Measurements from ENCODE around the gene EHD1. TPM values are rescaled to one million over a fixed set of nuclear protein-coding genes. Genes with fewer than 3 reads are reported as not detected.

The EHD1 gene
- total and polyA plus RNA-seq, 9 of the 15 experiments (the other 6 are each of a cell fraction or from before 2014, with no cell fraction given): 0.46 to 65.0 (median 16.4) TPM

DNA sequence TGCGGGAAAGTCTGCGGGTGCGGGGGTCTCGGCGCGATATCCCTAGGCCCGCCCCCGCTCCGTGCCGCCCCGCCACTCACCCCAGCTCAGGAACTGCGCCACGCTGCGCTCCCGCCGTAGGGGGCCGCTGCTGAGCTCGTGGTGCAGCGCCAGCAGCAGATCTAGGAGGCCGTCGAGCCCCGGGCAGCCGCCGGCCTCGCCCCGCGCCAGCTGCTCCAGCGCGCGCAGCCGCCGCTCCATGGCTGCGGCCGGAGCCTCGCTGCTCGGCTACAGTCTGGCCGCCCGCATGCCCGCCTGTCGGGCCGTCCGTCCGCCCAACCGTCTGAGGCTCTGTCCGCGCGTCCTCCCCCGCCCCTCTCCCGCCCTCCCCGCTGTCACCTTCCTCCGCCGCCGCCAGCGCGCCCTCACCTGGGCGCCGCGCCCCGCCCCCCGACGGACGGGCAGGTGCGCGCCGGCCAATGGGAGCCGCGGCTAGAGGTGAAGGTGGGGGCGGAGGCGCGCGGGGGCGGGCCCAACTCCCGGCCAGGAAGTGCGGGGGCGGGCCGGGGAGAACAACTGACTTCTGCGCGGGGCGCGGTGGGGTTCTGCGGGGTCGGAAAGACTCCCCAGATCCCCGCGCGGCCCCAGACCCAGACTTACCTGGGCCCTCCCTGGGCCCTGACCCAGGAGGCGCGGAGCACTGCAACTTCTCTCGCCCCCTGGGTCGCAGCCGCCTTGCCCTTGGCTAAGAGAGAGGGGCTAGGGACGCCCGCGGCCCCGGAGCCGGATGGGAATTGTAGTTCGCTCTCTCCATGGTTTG lies 33.9 kb downstream of the EHD1 start, which contains the start of gene CDC42BPG (continued):
- TF ChIP-seq, protein P1, sequence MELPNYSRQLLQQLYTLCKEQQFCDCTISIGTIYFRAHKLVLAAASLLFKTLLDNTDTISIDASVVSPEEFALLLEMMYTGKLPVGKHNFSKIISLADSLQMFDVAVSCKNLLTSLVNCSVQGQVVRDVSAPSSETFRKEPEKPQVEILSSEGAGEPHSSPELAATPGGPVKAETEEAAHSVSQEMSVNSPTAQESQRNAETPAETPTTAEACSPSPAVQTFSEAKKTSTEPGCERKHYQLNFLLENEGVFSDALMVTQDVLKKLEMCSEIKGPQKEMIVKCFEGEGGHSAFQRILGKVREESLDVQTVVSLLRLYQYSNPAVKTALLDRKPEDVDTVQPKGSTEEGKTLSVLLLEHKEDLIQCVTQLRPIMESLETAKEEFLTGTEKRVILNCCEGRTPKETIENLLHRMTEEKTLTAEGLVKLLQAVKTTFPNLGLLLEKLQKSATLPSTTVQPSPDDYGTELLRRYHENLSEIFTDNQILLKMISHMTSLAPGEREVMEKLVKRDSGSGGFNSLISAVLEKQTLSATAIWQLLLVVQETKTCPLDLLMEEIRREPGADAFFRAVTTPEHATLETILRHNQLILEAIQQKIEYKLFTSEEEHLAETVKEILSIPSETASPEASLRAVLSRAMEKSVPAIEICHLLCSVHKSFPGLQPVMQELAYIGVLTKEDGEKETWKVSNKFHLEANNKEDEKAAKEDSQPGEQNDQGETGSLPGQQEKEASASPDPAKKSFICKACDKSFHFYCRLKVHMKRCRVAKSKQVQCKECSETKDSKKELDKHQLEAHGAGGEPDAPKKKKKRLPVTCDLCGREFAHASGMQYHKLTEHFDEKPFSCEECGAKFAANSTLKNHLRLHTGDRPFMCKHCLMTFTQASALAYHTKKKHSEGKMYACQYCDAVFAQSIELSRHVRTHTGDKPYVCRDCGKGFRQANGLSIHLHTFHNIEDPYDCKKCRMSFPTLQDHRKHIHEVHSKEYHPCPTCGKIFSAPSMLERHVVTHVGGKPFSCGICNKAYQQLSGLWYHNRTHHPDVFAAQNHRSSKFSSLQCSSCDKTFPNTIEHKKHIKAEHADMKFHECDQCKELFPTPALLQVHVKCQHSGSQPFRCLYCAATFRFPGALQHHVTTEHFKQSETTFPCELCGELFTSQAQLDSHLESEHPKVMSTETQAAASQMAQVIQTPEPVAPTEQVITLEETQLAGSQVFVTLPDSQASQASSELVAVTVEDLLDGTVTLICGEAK (IDR thresholded peaks at IDR 0.05): peak; percentile 70; the same call in 1 of the 2 replicates
- TF ChIP-seq, protein P1 (CRISPR knock-in tag; IDR thresholded peaks at IDR 0.05): no peak
- no peak for TF ChIP-seq COPS2 (conservative IDR thresholded peaks at IDR 0.05)
- no peak for TF ChIP-seq KDM1A (IDR thresholded peaks at IDR 0.05)
- TF ChIP-seq HMGN3 (IDR thresholded peaks at IDR 0.05; ENCODE audit: borderline replicate concordance, extremely low read depth, insufficient read length, low read depth, low read length): peak; percentile 30
- TF ChIP-seq DNMT1 (IDR thresholded peaks at IDR 0.05): no peak
- peak; percentile 63 for TF ChIP-seq POLR2A (conservative IDR thresholded peaks at IDR 0.05)
- TF ChIP-seq TFAM (CRISPR knock-in tag; conservative IDR thresholded peaks at IDR 0.05): no peak
- no peak for TF ChIP-seq HDAC8 (tag; IDR thresholded peaks at IDR 0.05)
- TF ChIP-seq, protein P2, sequence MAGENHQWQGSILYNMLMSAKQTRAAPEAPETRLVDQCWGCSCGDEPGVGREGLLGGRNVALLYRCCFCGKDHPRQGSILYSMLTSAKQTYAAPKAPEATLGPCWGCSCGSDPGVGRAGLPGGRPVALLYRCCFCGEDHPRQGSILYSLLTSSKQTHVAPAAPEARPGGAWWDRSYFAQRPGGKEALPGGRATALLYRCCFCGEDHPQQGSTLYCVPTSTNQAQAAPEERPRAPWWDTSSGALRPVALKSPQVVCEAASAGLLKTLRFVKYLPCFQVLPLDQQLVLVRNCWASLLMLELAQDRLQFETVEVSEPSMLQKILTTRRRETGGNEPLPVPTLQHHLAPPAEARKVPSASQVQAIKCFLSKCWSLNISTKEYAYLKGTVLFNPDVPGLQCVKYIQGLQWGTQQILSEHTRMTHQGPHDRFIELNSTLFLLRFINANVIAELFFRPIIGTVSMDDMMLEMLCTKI (IDR thresholded peaks at IDR 0.05; ENCODE audit: partially characterized antibody): no peak
- TF ChIP-seq, protein P3, sequence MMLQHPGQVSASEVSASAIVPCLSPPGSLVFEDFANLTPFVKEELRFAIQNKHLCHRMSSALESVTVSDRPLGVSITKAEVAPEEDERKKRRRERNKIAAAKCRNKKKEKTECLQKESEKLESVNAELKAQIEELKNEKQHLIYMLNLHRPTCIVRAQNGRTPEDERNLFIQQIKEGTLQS (IDR thresholded peaks at IDR 0.05): no peak
- TF ChIP-seq, protein P3 (CRISPR knock-in tag; conservative IDR thresholded peaks at IDR 0.05): no peak
- TF ChIP-seq KLF6 (CRISPR knock-in tag; IDR thresholded peaks at IDR 0.05; ENCODE audit: borderline replicate concordance): 0 out of 2 replicates have a peak, but pooled peaks have one; percentile 34
- TF ChIP-seq FOXK1 (CRISPR knock-in tag; IDR thresholded peaks at IDR 0.05; ENCODE audit: borderline replicate concordance): no peak
- no peak for TF ChIP-seq ZNF253 (CRISPR knock-in tag; conservative IDR thresholded peaks at IDR 0.05)
- no peak for TF ChIP-seq ZNF583 (CRISPR knock-in tag; IDR thresholded peaks at IDR 0.05)
- TF ChIP-seq ZFX (CRISPR knock-in tag; IDR thresholded peaks at IDR 0.05): peak; percentile 75
- TF ChIP-seq ZNF589 (CRISPR knock-in tag; IDR thresholded peaks at IDR 0.05; ENCODE audit: low read depth): no peak

All from K562 (cell line).